Stimulated activated CD8-positive, alpha-beta memory T cell treated with anti-CD3 and anti-CD28 coated beads, Interleukin-7, amount 100 ng/mL, for 48 hours (primary cell): ENCODE measurements around the gene PBX3.
A peak's percentile ranks its signal among the peaks of the same experiment; 100 is the strongest.
"Not testable (repeated sequence)": the region's sequence is repeated elsewhere in the genome, so short reads cannot be mapped to it uniquely, and the experiment has no call there.

Source experiments
- DNase-seq, 2 donors: peaks; one replicate each; pipeline ENCODE4 v3.0.0-alpha.2; 2020; ENCODE audit warnings: low read depth in 1 of 2; ENCODE audit errors: extremely low read depth in 1 of 2

PBX3 gene

DNA sequence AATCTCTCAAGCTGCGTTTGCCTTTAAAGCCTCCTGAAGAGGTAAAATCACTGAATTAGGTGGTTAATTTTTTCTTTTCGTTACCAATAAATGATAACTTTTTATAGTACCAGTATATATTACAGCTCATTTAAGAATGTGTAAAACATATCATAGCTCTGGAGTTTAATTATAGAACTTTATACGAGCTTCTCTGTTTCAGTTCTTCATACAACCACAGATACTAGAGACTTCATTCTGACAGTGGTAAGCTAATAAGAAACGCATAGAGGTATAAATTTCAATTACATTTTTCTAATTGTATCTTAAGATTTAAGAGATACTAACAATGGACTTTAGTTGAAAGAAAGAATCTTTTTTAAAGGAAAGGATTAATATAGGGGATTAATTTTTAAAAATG is 73.9 kb downstream of the PBX3 start:
- no peak for DNase-seq

DNA sequence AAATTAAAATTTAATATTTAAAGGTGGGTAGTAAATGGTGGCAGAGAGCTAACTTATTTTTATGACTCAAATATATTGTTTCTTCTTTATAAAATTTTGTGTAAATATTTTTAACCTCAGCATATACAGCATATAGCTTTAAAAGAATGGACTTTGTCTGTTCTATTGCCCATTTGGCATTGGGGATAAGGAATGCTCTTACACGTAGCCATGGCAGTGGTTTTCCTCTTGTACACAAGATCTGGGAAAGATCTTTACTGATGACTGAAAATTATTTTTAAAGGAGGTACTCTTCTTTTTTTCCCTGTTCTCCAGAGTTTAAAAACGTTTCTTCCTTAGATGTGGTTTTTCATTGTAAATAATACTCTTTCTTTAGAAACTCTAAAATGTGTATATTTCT is 75.0 kb downstream of the PBX3 start:
- no peak for DNase-seq

DNA sequence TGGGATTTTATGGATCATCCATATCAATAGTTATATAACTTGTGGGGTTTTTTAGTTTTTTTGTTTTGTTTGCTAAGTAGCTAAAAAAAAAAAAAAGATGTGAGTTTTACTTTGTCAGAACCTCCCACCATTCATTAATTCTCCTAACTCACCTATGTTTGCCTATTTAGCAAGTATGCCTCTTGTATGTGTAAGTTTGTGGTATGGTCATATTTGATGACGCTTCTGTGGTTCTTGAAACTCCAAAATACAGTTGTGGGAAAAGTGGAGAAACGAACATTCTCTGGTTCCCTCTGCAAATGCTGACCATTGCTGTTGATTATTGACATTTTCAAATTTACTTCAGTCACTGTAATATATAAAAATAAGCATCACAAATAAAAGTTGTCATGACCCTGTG is 75.7 kb downstream of the PBX3 start:
- no peak for DNase-seq

DNA sequence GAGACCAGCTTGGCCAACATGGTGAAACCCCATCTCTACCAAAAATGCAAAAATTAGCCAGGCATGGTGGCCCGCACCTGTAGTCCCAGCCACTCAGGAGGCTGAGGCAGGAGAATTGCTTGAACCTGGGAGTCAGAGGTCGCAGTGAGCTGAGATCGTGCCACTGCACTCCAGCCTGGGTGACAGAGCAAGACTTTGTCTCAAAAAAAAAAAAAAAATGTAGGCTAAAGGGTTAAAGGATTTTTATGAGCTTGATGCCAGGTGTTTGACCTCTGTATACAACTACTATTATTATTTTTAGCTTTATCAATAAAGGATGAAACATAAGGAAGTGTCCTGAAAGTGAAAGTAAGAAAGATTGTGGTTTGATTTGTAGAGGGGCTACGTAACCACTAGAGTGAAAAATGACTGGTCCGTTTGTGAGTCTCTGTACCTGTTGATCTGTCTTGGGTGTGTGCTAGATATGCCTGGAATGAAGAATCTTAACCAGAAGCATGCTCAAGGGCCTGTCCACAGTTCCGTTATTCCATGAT is 76.8 kb downstream of the PBX3 start:
- not testable (repeated sequence) for DNase-seq

DNA sequence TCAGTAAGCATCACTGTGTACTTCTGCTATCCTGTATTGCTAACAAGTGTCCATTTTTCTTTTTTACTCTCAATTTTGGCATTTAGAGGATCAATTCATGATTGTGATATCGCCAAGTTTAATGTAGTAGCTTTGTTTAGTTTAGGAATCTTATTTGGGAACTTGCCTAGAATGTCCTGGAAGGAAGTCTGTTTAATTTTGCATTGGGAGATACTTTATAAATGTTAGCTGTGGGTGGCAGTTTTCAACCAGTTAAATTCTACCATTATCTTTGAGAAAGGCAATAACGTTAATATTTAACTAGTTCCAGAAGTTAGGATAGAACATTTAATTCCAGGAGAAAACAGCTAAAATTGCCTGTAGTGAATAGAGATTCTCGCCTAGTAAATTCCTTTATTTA is 78.6 kb downstream of the PBX3 start:
- no peak for DNase-seq

DNA sequence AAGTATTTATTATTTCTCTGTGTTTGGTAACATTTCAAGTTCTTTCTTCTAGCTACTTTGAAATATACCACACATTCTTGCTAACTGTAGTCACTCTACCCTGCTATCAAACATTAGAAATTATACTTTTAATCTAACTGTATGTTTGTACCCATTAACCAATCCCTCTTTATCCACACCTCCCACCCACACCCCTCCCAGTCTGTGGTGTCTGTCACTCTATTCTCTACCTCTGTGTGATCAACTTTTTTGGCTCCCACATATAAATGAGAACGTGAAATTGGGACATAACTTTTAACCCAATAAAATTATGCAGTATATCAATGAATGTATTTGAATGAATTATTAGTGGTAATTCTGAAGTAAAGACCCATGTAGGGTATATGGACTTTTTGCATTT is 79.7 kb downstream of the PBX3 start:
- no peak for DNase-seq

DNA sequence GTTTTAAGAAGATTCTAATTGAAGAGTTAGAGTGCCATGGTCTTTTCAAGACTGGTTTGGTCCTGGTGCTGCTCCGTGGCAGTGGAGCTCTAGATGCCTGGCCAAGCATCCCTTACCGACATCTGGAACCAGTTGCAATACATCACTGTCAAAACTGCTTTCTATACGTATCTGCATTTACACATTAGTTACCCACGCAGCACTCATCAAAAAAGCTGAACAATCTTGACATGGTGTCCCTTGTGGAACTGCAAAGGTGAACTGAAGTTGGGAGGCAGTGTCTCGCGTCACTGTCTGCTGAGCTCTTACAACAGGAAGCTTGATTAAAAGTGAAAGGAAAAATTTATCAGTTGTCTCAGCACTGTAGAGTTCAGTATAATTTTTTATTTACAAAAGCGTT is 82.6 kb downstream of the PBX3 start:
- peak in 1 of 2 donors; percentile 20 for DNase-seq

DNA sequence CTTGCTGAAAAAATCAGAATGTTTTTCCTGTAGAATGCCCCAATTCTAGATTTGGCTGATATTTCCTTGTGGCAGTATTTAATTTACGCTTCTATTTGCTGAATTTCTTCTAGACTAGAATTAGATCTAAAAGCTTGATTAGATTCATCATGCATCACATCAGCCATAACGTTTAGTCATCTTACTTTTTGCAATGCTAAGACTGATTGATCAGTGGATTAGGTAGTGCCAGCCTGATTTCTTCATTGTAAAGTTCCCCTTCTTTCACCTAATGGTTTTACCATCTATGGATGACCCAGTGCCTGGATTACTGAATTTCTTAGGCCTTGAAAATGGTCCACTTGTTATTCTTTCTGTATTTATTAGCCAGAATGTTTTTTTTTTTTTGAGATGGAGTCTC is 83.9 kb downstream of the PBX3 start:
- no peak for DNase-seq

DNA sequence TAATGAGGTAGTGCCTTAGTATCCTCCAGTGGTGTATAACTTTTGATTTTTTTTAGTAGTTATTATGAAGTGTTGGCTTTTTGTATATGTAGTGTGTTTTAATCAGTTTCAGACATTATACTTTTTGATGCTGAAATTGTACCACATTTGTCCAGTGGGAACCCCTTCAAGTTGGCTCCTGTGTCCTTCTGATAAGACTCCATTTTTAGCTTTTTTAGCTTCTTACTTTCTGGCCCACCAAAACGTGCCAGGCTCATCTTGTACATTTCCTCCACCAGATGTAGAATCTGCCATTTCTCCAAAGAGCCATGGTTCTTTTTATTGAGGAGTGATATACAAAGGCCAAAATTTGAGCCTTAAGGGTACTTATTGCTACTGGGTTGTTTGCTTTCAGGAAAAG is 84.4 kb downstream of the PBX3 start:
- DNase-seq, result no peak

DNA sequence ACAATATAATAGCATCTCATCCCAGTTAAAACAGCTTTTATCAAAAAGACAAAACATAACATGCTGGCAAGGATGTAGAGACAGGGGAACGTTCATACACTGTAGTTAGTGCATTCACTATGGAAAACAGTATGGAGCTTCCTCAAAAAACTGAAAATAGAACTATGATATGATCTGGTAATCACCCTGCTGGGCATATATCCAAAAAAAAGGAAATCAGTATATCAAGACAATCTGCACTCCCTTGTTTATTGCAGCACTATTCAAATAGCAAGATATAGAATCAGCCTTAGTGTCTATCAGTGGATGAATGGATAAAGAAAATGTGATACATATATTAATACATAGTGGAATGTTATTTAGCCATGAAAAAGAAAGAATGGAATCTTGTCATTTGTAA is 88.5 kb downstream of the PBX3 start:
- no peak for DNase-seq

DNA sequence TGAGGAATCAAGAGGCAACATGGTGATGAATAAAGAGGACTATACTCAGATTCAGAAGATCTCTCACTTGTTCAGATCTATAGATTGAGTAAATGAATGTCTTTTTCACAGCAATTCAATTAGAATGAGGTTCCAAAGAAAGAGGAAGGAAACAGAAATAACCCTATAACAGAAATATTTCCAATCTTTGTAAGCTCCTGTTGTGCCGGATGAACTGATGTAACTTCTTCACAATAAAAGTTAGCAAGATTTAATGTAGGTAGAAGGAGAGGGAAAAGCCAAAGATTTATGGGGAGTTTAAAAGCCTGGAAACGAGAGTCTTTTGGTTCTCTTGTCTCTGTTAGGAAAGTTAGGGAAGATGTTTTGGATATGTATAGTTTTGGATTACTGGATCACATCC is 92.1 kb downstream of the PBX3 start:
- no peak for DNase-seq

DNA sequence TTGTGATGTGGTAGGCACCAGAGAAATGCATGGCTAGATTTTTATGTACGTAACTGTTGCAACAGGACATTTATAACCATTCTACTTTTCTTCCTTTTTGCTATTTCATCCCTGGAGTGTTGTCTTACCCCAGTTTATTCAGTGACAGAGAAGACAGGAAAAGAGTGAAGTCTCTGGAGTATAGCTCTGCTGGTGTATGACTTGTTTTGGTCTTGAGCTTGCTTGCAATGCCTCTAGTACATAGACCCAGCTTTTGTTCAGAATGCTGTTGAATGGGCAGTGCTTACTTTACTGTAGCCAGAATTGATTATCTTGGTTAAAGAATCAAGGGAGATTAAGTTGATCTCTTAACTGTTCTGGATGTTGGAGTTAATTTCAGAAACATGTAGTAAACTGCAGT is 94.3 kb downstream of the PBX3 start:
- no peak for DNase-seq

DNA sequence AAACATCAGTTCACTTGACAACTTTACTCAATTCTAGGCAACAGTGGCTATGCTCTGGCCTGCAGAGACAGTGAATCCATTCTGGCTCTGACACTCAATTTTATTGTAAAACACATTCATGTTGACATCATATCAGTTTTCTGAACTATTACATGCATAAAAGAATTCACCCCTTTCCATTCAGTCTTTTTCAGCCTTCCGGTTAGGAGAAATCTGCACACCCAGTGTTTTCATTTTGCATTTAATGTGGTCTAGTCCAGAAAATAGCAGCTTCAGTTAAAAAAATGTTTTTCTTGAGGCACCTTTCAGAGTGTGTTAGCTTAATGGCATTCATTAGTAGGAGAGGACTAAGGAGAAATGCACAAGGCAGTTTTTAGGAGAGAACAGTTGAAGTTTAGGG is 95.1 kb downstream of the PBX3 start:
- no peak for DNase-seq

DNA sequence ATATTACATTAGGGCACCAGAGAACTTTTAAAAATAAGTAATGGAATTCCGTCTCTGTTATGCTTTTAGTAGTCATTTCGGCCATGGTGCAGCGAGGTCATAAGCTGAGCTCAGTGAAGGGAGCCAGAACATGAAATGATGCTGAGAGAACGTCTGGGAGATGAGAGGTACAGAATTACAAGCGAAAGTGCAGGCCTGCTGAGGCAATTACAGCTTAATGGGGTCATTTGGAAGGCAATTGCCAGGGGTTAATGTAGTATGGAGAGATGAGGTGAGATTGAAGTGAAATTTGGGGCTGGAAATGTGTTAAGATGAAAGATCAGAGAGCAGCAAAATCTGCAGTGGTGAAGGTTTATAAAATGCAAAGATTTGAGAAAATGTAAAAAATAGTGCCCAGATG is 96.5 kb downstream of the PBX3 start:
- no peak for DNase-seq

DNA sequence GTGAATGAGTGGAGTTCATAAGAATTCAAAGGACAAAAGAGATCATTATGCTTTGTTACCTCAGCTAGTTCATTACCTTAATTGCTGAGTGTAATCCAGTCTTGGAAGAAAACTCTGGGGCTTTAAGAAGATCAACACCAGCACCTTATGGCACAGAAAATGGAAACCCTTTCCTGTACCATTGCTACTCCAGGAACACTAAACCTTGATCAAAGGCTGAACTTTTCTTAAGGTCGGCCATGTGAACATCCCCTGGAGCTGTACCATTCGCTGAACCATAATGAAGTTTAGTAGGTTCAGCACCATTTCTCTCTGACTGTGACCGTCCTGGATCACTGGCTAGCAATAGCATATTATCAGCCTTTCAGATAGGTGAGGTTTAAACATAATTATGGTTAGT is 97.4 kb downstream of the PBX3 start:
- no peak for DNase-seq

DNA sequence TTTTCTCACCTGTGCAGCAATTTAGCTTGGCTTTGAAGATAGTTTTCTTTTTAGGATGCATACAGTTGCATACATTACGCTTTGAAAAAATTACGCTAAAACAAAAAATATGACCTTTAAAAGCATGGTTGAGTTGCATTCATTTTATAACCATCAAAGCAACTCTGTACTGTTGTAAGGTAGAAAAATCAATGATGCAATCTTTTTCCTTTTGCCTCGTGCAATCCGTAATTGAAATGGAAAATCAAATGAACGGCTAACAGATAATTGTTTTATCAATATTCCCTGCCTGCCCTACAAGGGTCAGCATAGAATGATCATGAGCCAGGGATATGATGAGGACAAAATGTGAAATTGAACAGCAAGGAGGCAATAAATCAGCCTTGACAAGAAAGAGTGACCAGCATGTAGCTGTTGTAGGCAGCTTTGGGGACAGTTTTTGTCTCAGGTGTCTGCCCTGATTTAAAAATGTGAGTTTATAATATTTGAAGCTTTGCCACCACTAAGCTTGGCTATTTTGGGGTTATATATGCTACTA is 98.2 kb downstream of the PBX3 start:
- DNase-seq, result no peak

DNA sequence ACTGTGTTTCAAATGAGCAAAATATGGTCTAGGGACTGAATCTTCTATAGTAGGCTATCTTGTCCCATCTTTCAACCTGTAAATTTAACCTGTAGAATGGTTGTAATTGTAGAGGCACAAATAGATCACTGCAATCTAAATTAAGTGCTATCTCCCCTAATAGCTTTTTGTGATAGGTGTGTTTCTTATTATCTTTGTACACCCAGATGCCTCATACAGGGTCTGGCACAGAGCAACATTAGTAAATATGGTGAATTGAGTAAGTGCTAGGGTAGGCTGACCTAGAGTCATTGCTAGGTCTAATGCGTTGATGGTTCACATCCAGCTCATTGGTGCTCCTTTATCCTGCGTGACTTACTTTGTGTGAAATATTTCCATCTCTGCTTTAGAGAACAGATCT is 100.6 kb downstream of the PBX3 start:
- DNase-seq, result no peak

DNA sequence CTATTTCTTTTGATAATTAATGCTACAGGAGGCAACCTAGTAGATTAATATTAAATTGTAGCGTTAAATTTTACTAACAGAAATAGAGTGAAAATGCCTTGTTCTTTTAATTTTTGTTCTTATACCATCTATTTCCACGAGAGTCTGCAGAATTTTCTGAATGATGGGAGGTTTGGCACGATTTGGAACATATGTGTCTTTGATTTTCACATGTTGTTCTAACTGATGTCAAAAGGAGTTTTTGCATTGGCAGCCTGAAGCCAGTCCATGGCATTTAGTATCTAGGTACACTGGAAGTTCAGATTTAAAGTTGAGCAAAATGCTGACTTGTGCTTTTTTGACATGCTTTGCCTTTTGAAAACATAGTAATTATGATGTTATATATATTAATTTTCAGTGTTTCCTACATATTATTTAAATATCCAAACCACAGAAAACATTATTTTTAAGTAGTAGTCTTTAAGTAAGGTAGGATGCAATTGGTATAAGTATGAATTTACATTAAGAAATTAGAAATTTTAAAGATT is 103.0 kb downstream of the PBX3 start:
- no peak for DNase-seq

DNA sequence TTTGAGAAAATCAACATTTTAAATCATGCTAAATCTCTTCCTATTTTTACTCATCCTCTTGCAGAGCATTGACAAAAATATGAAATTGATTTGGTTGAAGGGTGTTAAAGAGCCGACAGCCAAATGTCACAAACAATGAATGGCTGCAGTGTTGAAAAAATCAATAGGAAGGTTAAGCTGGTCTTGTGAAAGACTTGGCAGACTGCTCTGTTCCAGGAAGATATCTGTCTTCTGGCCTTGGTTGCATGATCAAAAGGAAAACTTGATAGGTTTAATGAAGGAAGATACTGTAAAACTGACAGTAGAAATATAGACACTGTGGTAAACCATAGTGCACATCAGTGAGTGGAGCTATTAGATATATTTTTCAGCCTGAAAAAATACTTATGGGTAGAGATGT is 103.6 kb downstream of the PBX3 start:
- DNase-seq, result no peak

DNA sequence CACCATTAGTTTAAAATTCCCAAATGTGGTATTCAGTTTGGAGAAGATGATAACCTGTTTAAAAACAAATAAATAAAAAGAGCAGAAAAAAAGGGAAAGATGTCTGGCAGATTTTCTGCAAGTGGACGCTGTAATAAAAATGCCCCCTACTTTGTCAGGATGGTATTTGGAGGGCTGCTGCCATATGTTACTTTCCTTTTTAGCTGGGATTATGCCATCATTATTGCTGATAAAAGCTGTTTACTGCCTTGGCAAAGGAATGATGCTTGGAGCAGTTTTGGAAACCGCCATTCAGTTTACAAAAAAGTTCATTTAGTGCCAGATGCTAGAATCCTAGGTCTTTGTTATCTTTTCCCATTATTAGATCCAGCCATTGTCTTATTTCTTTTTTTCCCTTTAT is 104.8 kb downstream of the PBX3 start:
- no peak for DNase-seq

DNA sequence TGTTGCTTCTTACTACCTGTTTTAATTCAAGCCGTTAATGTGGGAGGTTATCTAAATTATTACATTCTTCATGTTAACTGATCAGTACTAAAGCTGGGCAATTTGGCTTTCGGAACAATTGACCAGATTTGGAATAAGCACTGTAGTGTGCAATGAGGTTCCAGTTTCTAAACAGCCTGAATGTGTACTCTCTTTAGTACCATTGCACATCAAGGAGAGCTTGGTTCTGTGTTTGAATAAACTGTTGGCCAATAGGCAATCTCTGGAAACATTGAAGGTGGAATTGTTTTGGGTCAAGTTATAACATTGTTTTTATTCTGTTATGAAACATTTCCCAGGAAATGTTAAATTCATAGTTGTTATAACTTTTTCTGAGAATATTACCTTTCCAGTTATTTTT is 105.2 kb downstream of the PBX3 start:
- no peak for DNase-seq

DNA sequence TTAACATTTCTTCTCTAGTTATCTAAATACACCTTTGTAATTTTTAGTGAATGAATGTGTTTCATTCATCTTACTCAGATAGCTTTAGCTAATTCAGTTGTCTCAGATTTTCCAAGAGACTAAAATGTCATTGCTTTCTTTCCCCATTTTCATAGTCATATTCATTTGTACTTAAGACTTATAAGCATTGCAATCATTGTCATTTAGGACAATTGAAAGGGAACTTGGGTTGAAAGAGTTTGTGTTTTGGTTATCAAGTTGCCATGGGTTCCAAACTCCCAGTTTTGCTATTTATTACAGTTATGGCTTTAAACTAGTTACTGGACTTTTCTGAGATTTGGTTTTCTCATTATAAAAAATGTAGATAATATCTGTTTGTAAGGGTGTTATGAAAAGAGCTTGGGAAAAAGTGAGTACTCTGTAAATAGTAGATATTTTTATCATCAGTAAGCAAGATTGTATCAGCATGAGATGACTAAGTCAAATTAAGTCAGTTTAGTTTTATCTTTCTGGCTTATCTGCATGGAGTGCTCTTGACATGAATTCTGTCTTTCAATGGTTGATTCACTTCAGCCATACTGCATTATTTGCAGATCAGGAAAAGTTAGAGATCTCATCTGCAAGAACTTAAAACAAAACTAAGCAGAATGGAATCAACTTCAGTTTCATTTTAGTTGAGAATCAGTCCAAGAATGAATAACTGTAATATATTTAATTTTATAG is 107.5 kb downstream of the PBX3 start:
- DNase-seq, result no peak

DNA sequence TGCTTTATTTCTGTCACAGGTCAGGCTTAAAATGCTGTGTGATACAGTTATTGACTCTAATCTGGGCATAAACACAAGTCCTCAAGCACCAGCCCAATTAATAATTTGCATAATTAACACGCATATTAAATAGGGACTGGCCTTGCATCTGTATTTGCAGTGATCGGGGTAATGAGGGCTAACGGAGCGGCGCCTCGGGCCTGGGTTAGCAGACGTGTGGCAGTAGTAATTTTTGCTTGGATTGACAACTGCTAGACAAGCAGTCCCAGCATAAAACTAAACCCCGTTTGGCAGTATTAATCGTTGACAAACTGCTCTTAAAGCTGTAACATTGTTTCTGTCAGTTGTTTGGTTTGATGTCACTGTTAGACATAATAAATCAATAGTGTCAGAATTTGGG is 109.2 kb downstream of the PBX3 start:
- DNase-seq, result no peak
